HEK293 (cell line): ENCODE results near the gene EIF4E1B.

Source experiments
- BCL11A ChIP-seq: fragments of 450-650 bp; formaldehyde crosslinking; IDR thresholded peaks from 2 replicates; pipeline ENCODE4 v1.5.1; 2016; ENCODE audit warnings: low read depth, missing biosample characterization, missing genetic modification characterization
- GLIS1 ChIP-seq: fragments of 450-650 bp; formaldehyde crosslinking; IDR thresholded peaks from 2 replicates; pipeline ENCODE4 v1.5.1; 2016; ENCODE audit warnings: missing biosample characterization, missing genetic modification characterization
- IKZF3 ChIP-seq: fragments of 450-650 bp; IDR thresholded peaks from 2 replicates; pipeline ENCODE4 v1.5.0; 2018; ENCODE audit warnings: missing biosample characterization, mild to moderate bottlenecking, missing genetic modification characterization, moderate library complexity
- PRDM6 ChIP-seq: fragments of 450-650 bp; formaldehyde crosslinking; IDR thresholded peaks from 2 replicates; pipeline ENCODE4 v1.5.1; 2017; ENCODE audit warnings: missing biosample characterization, missing genetic modification characterization
- RBAK ChIP-seq: fragments of 450-650 bp; formaldehyde crosslinking; IDR thresholded peaks from 2 replicates; pipeline ENCODE4 v1.5.1; 2016; ENCODE audit warnings: missing biosample characterization, missing genetic modification characterization
- SP2 ChIP-seq: fragments of 450-650 bp; formaldehyde crosslinking; IDR thresholded peaks from 2 replicates; pipeline ENCODE4 v1.5.1; 2016; ENCODE audit warnings: missing biosample characterization, missing genetic modification characterization
- SP3 ChIP-seq: fragments of 450-650 bp; formaldehyde crosslinking; IDR thresholded peaks from 2 replicates; pipeline ENCODE4 v1.5.1; 2016; ENCODE audit warnings: missing biosample characterization, missing genetic modification characterization
- ZBTB11 ChIP-seq: fragments of 450-650 bp; formaldehyde crosslinking; conservative IDR thresholded peaks from 2 replicates; pipeline ENCODE4 v1.5.1; 2016; ENCODE audit warnings: low read depth, missing biosample characterization, missing genetic modification characterization
- ZBTB17 ChIP-seq: fragments of 450-650 bp; formaldehyde crosslinking; IDR thresholded peaks from 2 replicates; pipeline ENCODE4 v1.5.1; 2016; ENCODE audit warnings: missing biosample characterization, missing genetic modification characterization
- ZFP37 ChIP-seq: fragments of 450-650 bp; formaldehyde crosslinking; IDR thresholded peaks from 2 replicates; pipeline ENCODE4 v1.5.1; 2016; ENCODE audit warnings: missing biosample characterization, missing genetic modification characterization
- ZNF10 ChIP-seq: fragments of 450-650 bp; formaldehyde crosslinking; IDR thresholded peaks from 2 replicates; pipeline ENCODE4 v1.5.1; 2017; ENCODE audit warnings: missing biosample characterization, missing genetic modification characterization
- ZNF121 ChIP-seq: fragments of 450-650 bp; formaldehyde crosslinking; IDR thresholded peaks from 2 replicates; pipeline ENCODE4 v1.5.1; 2016; ENCODE audit warnings: missing biosample characterization, missing genetic modification characterization
- ZNF132 ChIP-seq: fragments of 450-650 bp; formaldehyde crosslinking; IDR thresholded peaks from 2 replicates; pipeline ENCODE4 v1.5.1; 2017; ENCODE audit warnings: missing biosample characterization, missing genetic modification characterization, borderline replicate concordance
- ZNF146 ChIP-seq: fragments of 450-650 bp; formaldehyde crosslinking; IDR thresholded peaks from 2 replicates; pipeline ENCODE4 v1.5.1; 2016; ENCODE audit warnings: missing biosample characterization, missing genetic modification characterization
- ZNF16 ChIP-seq: fragments of 450-650 bp; formaldehyde crosslinking; IDR thresholded peaks from 2 replicates; pipeline ENCODE4 v1.5.1; 2016; ENCODE audit warnings: low read depth, missing biosample characterization, missing genetic modification characterization
- ZNF19 ChIP-seq: fragments of 450-650 bp; formaldehyde crosslinking; IDR thresholded peaks from 2 replicates; pipeline ENCODE4; 2016; ENCODE audit warnings: missing biosample characterization, missing genetic modification characterization, low read depth
- ZNF2 ChIP-seq: fragments of 450-650 bp; formaldehyde crosslinking; IDR thresholded peaks from 2 replicates; pipeline ENCODE4 v1.5.1; 2016; ENCODE audit warnings: missing biosample characterization, missing genetic modification characterization
- ZNF211 ChIP-seq: fragments of 450-650 bp; formaldehyde crosslinking; IDR thresholded peaks from 2 replicates; pipeline ENCODE4 v1.5.1; 2016; ENCODE audit warnings: low read depth, missing biosample characterization, missing genetic modification characterization
- ZNF214 ChIP-seq: fragments of 450-650 bp; formaldehyde crosslinking; IDR thresholded peaks from 2 replicates; pipeline ENCODE4 v1.5.1; 2017; ENCODE audit warnings: missing biosample characterization, mild to moderate bottlenecking, missing genetic modification characterization, borderline replicate concordance
- ZNF248 ChIP-seq: fragments of 450-650 bp; formaldehyde crosslinking; IDR thresholded peaks from 2 replicates; pipeline ENCODE4 v1.5.1; 2017; ENCODE audit warnings: missing biosample characterization, missing genetic modification characterization
- ZNF324 ChIP-seq: fragments of 450-650 bp; formaldehyde crosslinking; IDR thresholded peaks from 2 replicates; pipeline ENCODE4 v1.5.1; 2016; ENCODE audit warnings: missing biosample characterization, missing genetic modification characterization
- ZNF335 ChIP-seq: fragments of 450-650 bp; formaldehyde crosslinking; conservative IDR thresholded peaks from 2 replicates; pipeline ENCODE4 v1.5.1; 2016; ENCODE audit warnings: missing biosample characterization, missing genetic modification characterization
- ZNF341 ChIP-seq: fragments of 450-650 bp; formaldehyde crosslinking; IDR thresholded peaks from 2 replicates; pipeline ENCODE4; 2016; ENCODE audit warnings: low read depth, missing biosample characterization, missing genetic modification characterization
- ZNF354C ChIP-seq: fragments of 450-650 bp; formaldehyde crosslinking; IDR thresholded peaks from 2 replicates; pipeline ENCODE4 v1.5.1; 2016; ENCODE audit warnings: missing biosample characterization, missing genetic modification characterization, low read depth, borderline replicate concordance
- ZNF423 ChIP-seq: fragments of 450-650 bp; formaldehyde crosslinking; IDR thresholded peaks from 2 replicates; pipeline ENCODE4 v1.5.1; 2016; ENCODE audit warnings: missing biosample characterization, missing genetic modification characterization
- ZNF48 ChIP-seq: fragments of 450-650 bp; formaldehyde crosslinking; IDR thresholded peaks from 2 replicates; pipeline ENCODE4 v1.5.1; 2016; ENCODE audit warnings: missing biosample characterization, missing genetic modification characterization
- ZNF530 ChIP-seq: fragments of 450-650 bp; formaldehyde crosslinking; IDR thresholded peaks from 2 replicates; pipeline ENCODE4 v1.5.1; 2016; ENCODE audit warnings: low read depth, missing biosample characterization, missing genetic modification characterization
- ZNF596 ChIP-seq: fragments of 450-650 bp; IDR thresholded peaks from 2 replicates; pipeline ENCODE4 v1.5.0; 2018; ENCODE audit warnings: missing biosample characterization, mild to moderate bottlenecking, missing genetic modification characterization, moderate library complexity
- ZNF600 ChIP-seq: fragments of 450-650 bp; formaldehyde crosslinking; IDR thresholded peaks from 2 replicates; pipeline ENCODE4 v1.5.1; 2016; ENCODE audit warnings: missing biosample characterization, missing genetic modification characterization
- ZNF621 ChIP-seq: fragments of 450-650 bp; formaldehyde crosslinking; IDR thresholded peaks from 2 replicates; pipeline ENCODE4 v1.5.1; 2017; ENCODE audit warnings: missing biosample characterization, missing genetic modification characterization
- ZNF654 ChIP-seq: fragments of 450-650 bp; formaldehyde crosslinking; IDR thresholded peaks from 2 replicates; pipeline ENCODE4 v1.5.1; 2016; ENCODE audit warnings: low read depth, missing biosample characterization, missing genetic modification characterization
- ZNF664 ChIP-seq: fragments of 450-650 bp; formaldehyde crosslinking; IDR thresholded peaks from 2 replicates; pipeline ENCODE4 v1.5.1; 2016; ENCODE audit warnings: missing biosample characterization, missing genetic modification characterization
- ZNF670 ChIP-seq: fragments of 450-650 bp; formaldehyde crosslinking; IDR thresholded peaks from 2 replicates; pipeline ENCODE4 v1.5.1; 2016; ENCODE audit warnings: missing biosample characterization, missing genetic modification characterization, low read depth
- ZNF791 ChIP-seq: fragments of 450-650 bp; formaldehyde crosslinking; IDR thresholded peaks from 2 replicates; pipeline ENCODE4 v1.5.1; 2016; ENCODE audit warnings: missing biosample characterization, missing genetic modification characterization
- ZNF837 ChIP-seq: fragments of 450-650 bp; formaldehyde crosslinking; IDR thresholded peaks from 2 replicates; pipeline ENCODE4 v1.5.1; 2016; ENCODE audit warnings: missing biosample characterization, missing genetic modification characterization
- ZSCAN30 ChIP-seq: fragments of 450-650 bp; IDR thresholded peaks from 2 replicates; pipeline ENCODE4 v1.5.1; 2018; ENCODE audit warnings: missing biosample characterization, mild to moderate bottlenecking, missing genetic modification characterization, moderate library complexity
- ZSCAN4 ChIP-seq: fragments of 450-650 bp; formaldehyde crosslinking; IDR thresholded peaks from 2 replicates; pipeline ENCODE4 v1.5.1; 2017; ENCODE audit warnings: missing biosample characterization, missing genetic modification characterization

The EIF4E1B gene

GRCh38 chr5:176647030-176647842 lies 16.8 kb downstream of the EIF4E1B start, which contains the start of gene TSPAN17 (continued):
- TF ChIP-seq ZBTB11 (tag by site-specific recombination): no peak
- no peak for TF ChIP-seq ZNF596 (tag by site-specific recombination)
- TF ChIP-seq ZNF121 (tag by site-specific recombination): no peak
- TF ChIP-seq RBAK: no peak
- TF ChIP-seq ZNF423 (tag by site-specific recombination): no peak
- TF ChIP-seq BCL11A (tag by site-specific recombination): no peak
- TF ChIP-seq ZSCAN4: no peak
- TF ChIP-seq ZNF2 (tag by site-specific recombination): peak; percentile 27; the same call in 1 of the 2 replicates
- peak; percentile 80; the same call in 1 of the 2 replicates for TF ChIP-seq ZSCAN30 (tag by site-specific recombination)
- peak; percentile 67 for TF ChIP-seq GLIS1 (tag by site-specific recombination)
- TF ChIP-seq ZNF670 (tag by site-specific recombination): no peak
- no peak for TF ChIP-seq ZNF664
- TF ChIP-seq ZNF248 (tag by site-specific recombination): no peak
- TF ChIP-seq ZNF600 (tag by site-specific recombination): no peak
- TF ChIP-seq PRDM6 (tag by site-specific recombination): no peak
- TF ChIP-seq ZNF324: no peak
- no peak for TF ChIP-seq ZNF146 (tag by site-specific recombination)
- peak; percentile 84 for TF ChIP-seq SP3 (tag by site-specific recombination)
- TF ChIP-seq SP2 (tag by site-specific recombination): peak; percentile 95
- no peak for TF ChIP-seq ZNF132 (tag by site-specific recombination)
- no peak for TF ChIP-seq ZNF530 (tag by site-specific recombination)
- no peak for TF ChIP-seq ZNF621 (tag by site-specific recombination)
- no peak for TF ChIP-seq ZNF211 (tag by site-specific recombination)
- no peak for TF ChIP-seq ZNF48
- TF ChIP-seq ZNF19 (tag by site-specific recombination): no peak
- TF ChIP-seq ZNF791 (tag by site-specific recombination): no peak
- no peak for TF ChIP-seq ZNF214 (tag by site-specific recombination)
- peak; percentile 49; the same call in 1 of the 2 replicates for TF ChIP-seq ZNF10 (tag by site-specific recombination)
- TF ChIP-seq ZNF335 (tag by site-specific recombination): peak; percentile 81
- TF ChIP-seq ZNF354C (tag by site-specific recombination): no peak
- no peak for TF ChIP-seq ZNF837 (tag by site-specific recombination)
- TF ChIP-seq ZNF654 (tag by site-specific recombination): no peak
- TF ChIP-seq ZFP37 (tag by site-specific recombination): no peak
- TF ChIP-seq IKZF3 (tag by site-specific recombination): peak; percentile 67; the same call in 1 of the 2 replicates
- TF ChIP-seq ZNF341 (tag by site-specific recombination): no peak
- peak; percentile 58 for TF ChIP-seq ZBTB17 (tag by site-specific recombination)
- TF ChIP-seq ZNF16: no peak
